ENCODE data around the gene ADAMTS18. TPM values are rescaled to one million over a fixed set of nuclear protein-coding genes. Genes with fewer than 3 reads are reported as not detected.

ADAMTS18 gene
- total RNA-seq, 2 experiments from 2014 or later = not detected

DNA sequence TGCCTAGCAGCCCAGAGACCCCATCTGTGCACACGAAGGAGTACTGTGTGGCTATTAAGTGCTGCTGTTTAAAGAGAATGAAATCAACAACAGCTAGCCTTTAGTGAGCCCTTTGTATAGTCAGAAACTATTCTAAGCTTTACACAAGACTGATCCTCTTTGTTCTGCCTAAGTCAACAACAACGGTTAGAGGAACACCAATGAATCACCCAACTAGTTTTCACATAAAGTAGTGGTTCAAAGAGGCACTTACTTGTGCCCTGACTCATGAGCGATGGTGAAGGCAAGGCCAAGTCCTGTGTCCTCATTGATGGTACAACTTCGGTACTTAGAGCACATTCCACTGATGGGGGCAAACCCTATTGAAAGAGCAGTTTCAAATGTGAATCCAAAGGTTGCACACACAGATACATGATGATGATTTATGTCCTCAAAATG lies 75.8 kb downstream of the ADAMTS18 start:
- Mint-ChIP-seq H3K27me3 (peaks cover 5% of the 10 kb centered on the region), H3K4me3 (no peak overlapping the region), H3K4me1 (no peaks in the 10 kb centered on the region), H3K36me3 (no peaks in the 10 kb centered on the region), H3K27ac (no peak overlapping the region), H3K9me3 (ENCODE audit: low read depth) (no peaks in the 10 kb centered on the region)
- ATAC-seq = no peak
- no peak for DNase-seq
- CTCF ChIA-PET = no interaction called here

DNA sequence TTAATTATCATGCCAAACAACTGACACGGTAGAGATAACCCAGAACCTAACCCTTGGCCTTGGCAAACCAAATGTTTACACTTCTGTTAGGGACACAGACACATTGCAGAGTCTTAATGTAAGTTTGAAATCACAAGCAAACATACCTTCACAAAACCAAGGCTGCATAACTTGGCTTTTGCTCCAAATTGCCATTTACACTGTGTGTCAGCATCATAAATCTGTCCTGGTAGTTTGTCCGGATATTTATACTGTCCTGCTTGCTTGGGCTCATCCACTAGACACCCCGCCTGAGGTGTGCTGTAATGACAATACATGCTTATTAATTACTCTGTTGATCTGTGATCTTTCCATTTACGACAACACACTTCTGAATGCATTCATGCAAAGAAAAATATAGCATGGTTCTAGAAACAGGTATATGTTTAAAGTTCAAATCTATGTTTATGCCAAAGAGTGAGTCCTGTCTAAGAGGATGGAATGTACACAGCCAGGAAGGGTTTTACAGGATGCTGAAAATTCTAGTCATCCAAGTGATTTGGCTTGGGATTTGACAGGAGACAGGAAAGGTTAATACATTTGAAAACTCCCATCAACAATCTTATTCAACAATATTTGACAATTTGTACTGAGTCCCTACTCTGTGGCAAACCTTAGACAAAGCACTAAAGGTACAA lies 81.1 kb downstream of the ADAMTS18 start:
- no peaks in the 10 kb centered on the region for H3K36me3 Mint-ChIP-seq
- ATAC-seq (no peak), DNase-seq (no peak)
- no peaks in the 10 kb centered on the region for H3K4me1 Mint-ChIP-seq
- no peak overlapping the region for H3K4me3 Mint-ChIP-seq
- H3K9me3 Mint-ChIP-seq (ENCODE audit: low read depth) = no peaks in the 10 kb centered on the region
- CTCF ChIA-PET = no interaction called here
- H3K27me3 Mint-ChIP-seq = peaks cover 7% of the 10 kb centered on the region
- H3K27ac Mint-ChIP-seq = no peak overlapping the region

DNA sequence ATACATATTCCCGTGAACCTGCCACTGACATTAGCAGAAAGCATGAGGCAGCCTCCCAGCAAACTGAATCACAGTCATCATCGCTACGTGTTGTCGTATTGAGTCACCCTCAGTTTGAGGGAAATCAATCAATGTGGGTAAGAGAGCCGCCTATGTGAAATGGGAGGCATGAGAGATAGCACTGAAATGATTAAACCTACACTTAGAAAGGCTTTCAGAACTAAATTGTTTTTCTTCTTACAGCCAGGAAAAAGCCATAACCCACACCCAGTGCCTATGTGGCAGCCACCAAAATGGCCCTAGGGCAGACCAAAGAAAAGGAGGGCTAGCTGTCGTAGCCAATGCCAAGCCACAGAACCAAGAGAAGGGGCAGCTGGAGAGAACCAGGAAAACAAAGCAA lies 90.5 kb downstream of the ADAMTS18 start:
- DNase-seq (no peak), ATAC-seq (no peak)
- Mint-ChIP-seq H3K36me3 (no peaks in the 10 kb centered on the region), H3K27ac (no peak overlapping the region), H3K4me3 (no peak overlapping the region), H3K4me1 (no peaks in the 10 kb centered on the region), H3K27me3 (peaks cover 3% of the 10 kb centered on the region), H3K9me3 (ENCODE audit: low read depth) (no peaks in the 10 kb centered on the region)
- CTCF ChIA-PET = no interaction called here

DNA sequence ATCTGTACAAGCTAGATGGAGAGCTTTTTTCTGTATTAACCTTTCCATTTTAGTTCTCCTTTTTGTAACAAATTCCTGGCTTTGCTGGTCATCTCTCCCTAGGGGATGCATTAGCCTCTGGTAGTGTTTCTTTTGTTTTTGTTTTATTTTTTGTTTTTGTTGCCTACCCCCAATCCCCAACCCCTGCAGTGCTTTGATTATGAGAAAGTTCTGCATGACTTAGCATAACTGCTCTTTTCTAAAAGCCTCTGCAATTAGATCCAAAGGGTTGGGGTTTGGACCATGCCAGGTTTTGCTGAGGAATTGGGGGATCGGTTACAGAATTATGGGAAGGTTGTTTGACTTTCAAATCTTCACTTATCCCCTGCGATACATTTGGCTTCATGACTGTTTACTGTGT lies 98.2 kb downstream of the ADAMTS18 start:
- peaks cover 4% of the 10 kb centered on the region for H3K27me3 Mint-ChIP-seq
- no peak overlapping the region for H3K27ac Mint-ChIP-seq
- no peaks in the 10 kb centered on the region for H3K36me3 Mint-ChIP-seq
- CTCF ChIA-PET = no interaction called here
- ATAC-seq (no peak), DNase-seq (no peak)
- no peak overlapping the region for H3K4me3 Mint-ChIP-seq
- H3K9me3 Mint-ChIP-seq (ENCODE audit: low read depth) = no peaks in the 10 kb centered on the region
- H3K4me1 Mint-ChIP-seq = no peaks in the 10 kb centered on the region

DNA sequence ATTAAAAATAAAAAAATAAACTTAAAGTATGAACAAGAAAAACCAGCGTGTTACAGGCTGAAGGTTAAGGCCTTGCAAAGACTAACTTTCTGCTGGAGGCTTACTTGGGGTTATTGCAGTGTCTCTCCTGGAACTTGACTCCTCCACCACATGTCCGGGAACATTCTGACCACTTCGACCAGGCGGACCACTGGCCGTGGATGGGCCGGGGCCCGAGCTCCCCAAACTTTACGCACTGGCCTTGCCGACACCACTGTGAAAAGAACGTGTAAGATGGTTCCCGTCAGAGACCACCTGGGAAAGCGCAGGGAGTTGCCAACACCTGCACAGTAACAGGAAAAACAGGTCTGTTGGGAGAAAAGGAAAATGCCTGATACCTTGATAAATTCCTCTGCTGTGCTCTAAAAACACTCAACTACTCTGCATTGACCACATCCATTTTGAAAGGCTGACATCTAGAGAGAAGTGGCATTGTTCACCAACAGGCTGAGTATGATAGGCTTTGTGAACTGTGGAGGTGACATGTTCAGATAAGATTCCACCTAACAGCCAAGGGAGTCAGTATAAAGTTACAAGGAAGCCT lies 99.1 kb downstream of the ADAMTS18 start:
- H3K27ac Mint-ChIP-seq = no peak overlapping the region
- peaks cover under 1% of the 10 kb centered on the region for H3K4me1 Mint-ChIP-seq
- H3K4me3 Mint-ChIP-seq = no peak overlapping the region
- ATAC-seq (no peak), DNase-seq (no peak)
- no peaks in the 10 kb centered on the region for H3K9me3 Mint-ChIP-seq (ENCODE audit: low read depth)
- no peaks in the 10 kb centered on the region for H3K36me3 Mint-ChIP-seq
- peaks cover 5% of the 10 kb centered on the region for H3K27me3 Mint-ChIP-seq
- CTCF ChIA-PET = no interaction called here

- no peaks in the 10 kb centered on the region for H3K36me3 Mint-ChIP-seq
- DNase-seq = no peak
- CTCF ChIA-PET = no interaction called here
- no peak for ATAC-seq
- H3K4me1 Mint-ChIP-seq = peaks cover 4% of the 10 kb centered on the region
- no peak overlapping the region for H3K4me3 Mint-ChIP-seq
- no peak overlapping the region for H3K27ac Mint-ChIP-seq
- H3K27me3 Mint-ChIP-seq = peaks cover 10% of the 10 kb centered on the region
- no peaks in the 10 kb centered on the region for H3K9me3 Mint-ChIP-seq (ENCODE audit: low read depth)
Measured at GRCh38 chr16:77332792-77333191, 102.0 kb downstream of the ADAMTS18 start.

GRCh38 chr16:77331802-77332586 lies 102.8 kb downstream of the ADAMTS18 start:
- CTCF ChIA-PET = no interaction called here
- Mint-ChIP-seq H3K9me3 (ENCODE audit: low read depth) (no peaks in the 10 kb centered on the region), H3K27ac (no peak overlapping the region), H3K4me1 (peaks cover 6% of the 10 kb centered on the region), H3K27me3 (peaks cover 10% of the 10 kb centered on the region), H3K4me3 (no peak overlapping the region), H3K36me3 (no peaks in the 10 kb centered on the region)
- ATAC-seq (no peak), DNase-seq (no peak)

- ATAC-seq = no peak
- Mint-ChIP-seq H3K4me1 (peaks cover 6% of the 10 kb centered on the region), H3K27ac (no peak overlapping the region), H3K36me3 (no peaks in the 10 kb centered on the region), H3K4me3 (no peak overlapping the region), H3K9me3 (ENCODE audit: low read depth) (no peaks in the 10 kb centered on the region), H3K27me3 (peaks cover 10% of the 10 kb centered on the region)
- CTCF ChIA-PET = no interaction called here
- DNase-seq = no peak
Measured at GRCh38 chr16:77331043-77331442, 103.8 kb downstream of the ADAMTS18 start.

DNA sequence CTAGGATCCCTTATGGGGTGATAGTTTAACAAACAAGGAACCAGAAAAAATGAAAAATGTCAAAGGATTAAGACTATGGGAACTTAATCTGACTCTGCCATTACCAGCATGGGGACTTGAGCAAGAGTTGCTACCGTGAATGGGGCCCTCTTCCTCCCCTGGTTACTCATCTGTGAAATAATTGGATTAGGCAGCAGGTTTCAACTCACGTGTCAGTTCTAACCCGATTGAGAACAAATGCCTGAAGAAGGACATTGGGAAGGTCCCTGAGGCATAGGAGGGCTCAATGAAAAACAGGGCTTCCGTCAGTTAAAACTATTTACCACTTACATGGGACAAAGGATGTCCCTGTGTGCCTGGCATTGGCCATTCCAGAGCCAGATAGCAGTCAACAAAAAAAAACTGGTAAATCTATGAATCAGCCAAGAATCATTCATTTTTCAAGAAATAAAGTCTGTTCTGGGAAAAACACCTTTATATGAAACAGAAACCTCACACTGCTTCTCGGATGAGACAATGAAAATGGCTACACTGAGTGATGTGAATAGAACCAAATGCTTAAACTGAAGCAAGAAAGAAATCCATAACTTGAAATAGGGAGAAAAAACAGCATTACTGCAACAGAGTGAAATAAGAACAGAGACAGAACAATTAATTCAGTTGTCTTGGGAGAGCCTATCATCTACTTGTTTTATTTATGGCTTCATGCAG lies 104.3 kb downstream of the ADAMTS18 start:
- Mint-ChIP-seq H3K27me3 (peaks cover 6% of the 10 kb centered on the region), H3K4me1 (peaks cover 6% of the 10 kb centered on the region), H3K9me3 (ENCODE audit: low read depth) (no peaks in the 10 kb centered on the region), H3K27ac (no peak overlapping the region), H3K4me3 (no peak overlapping the region), H3K36me3 (no peaks in the 10 kb centered on the region)
- CTCF ChIA-PET = no interaction called here
- DNase-seq = no peak
- ATAC-seq = no peak

DNA sequence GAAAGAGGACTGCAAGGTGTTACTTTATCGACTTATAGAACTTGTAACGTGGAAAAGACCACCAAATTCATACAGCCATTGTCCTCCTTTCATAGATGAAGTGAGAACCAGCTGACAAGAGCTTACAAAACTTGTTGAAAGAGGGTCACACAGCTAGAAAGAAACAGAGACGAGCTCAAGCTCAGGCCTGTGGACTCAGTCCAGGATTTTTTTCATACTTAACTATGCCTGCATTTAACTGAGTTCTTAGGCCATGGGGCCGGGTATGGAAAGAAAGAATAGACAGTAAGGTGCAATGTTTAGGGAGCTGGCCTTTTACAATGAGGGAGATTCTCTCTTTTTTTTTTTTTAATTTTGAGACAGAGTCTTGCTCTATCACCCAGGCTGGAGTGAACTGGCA lies 106.1 kb downstream of the ADAMTS18 start:
- DNase-seq (no peak), ATAC-seq (no peak)
- CTCF ChIA-PET = no interaction called here
- Mint-ChIP-seq H3K4me1 (peaks cover 6% of the 10 kb centered on the region), H3K27ac (no peak overlapping the region), H3K36me3 (no peaks in the 10 kb centered on the region), H3K27me3 (peaks cover 8% of the 10 kb centered on the region), H3K4me3 (no peak overlapping the region), H3K9me3 (ENCODE audit: low read depth) (no peaks in the 10 kb centered on the region)

- Mint-ChIP-seq H3K27me3 (peaks cover 8% of the 10 kb centered on the region), H3K4me1 (peaks cover 6% of the 10 kb centered on the region), H3K27ac (no peak overlapping the region), H3K4me3 (no peak overlapping the region), H3K36me3 (no peaks in the 10 kb centered on the region), H3K9me3 (ENCODE audit: low read depth) (no peaks in the 10 kb centered on the region)
- CTCF ChIA-PET = no interaction called here
- ATAC-seq (no peak), DNase-seq (no peak)
Measured at GRCh38 chr16:77328274-77328673, 106.6 kb downstream of the ADAMTS18 start.

GRCh38 chr16:77327717-77328116 lies 107.1 kb downstream of the ADAMTS18 start:
- no peaks in the 10 kb centered on the region for H3K9me3 Mint-ChIP-seq (ENCODE audit: low read depth)
- no peak overlapping the region for H3K4me3 Mint-ChIP-seq
- H3K4me1 Mint-ChIP-seq = peaks cover 6% of the 10 kb centered on the region
- H3K27ac Mint-ChIP-seq = no peak overlapping the region
- no peak for DNase-seq
- H3K36me3 Mint-ChIP-seq = no peaks in the 10 kb centered on the region
- CTCF ChIA-PET = no interaction called here
- H3K27me3 Mint-ChIP-seq = peaks cover 8% of the 10 kb centered on the region
- ATAC-seq = no peak

DNA sequence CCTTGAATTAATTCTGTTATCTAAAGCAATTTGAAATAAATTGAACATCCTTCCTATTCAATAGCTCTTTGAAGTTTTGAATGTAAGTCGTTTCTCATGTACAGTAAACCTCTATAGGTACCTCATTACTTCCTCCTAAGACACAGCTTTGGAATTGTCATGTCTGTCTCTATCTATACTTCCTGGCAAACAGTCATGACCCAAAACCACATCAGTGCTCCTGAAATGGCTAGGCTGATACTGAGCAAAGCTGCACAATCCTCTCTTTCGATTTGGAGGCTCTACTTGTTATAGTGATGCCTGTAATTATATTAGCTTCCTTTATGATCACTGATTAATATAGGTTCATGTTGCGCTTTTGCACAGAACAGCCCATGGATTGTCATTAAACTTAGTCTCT lies 110.1 kb downstream of the ADAMTS18 start:
- CTCF ChIA-PET = no interaction called here
- no peaks in the 10 kb centered on the region for H3K9me3 Mint-ChIP-seq (ENCODE audit: low read depth)
- no peak overlapping the region for H3K27ac Mint-ChIP-seq
- peaks cover 4% of the 10 kb centered on the region for H3K4me1 Mint-ChIP-seq
- ATAC-seq (no peak), DNase-seq (no peak)
- H3K36me3 Mint-ChIP-seq = no peaks in the 10 kb centered on the region
- no peak overlapping the region for H3K4me3 Mint-ChIP-seq
- peaks cover 3% of the 10 kb centered on the region for H3K27me3 Mint-ChIP-seq

DNA sequence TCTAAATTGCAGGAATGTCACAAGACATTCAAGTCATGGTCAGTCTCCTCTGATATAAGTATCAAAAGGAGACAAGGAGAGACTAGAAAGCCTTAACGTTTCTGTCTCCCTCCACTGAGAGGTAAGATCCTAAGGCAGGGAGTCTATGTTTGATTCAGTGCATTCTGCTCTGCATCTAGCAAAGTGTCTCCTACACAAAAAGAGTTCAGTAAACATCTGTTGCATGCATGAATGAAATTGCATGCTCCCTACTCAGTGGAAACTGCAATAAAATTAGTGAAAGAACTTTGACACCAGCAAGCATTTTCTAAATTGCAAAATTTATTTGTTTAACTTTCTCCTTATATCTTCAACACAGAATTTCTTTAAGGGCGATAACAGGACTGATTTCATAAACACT lies 111.1 kb downstream of the ADAMTS18 start:
- Mint-ChIP-seq H3K4me1 (peaks cover 4% of the 10 kb centered on the region), H3K36me3 (no peaks in the 10 kb centered on the region), H3K27ac (no peak overlapping the region), H3K27me3 (peaks cover 3% of the 10 kb centered on the region), H3K9me3 (ENCODE audit: low read depth) (no peaks in the 10 kb centered on the region), H3K4me3 (no peak overlapping the region)
- CTCF ChIA-PET = no interaction called here
- DNase-seq (no peak), ATAC-seq (no peak)

Data from activated CD8-positive, alpha-beta memory T cell treated with anti-CD3 and anti-CD28 coated beads, Interleukin-2, amount 10 ng/mL, durations not matched to agents 7 days and 5 days (primary cell).